Adrenal gland (tissue), 5 donors: Measurements from ENCODE around the gene ATP2C1.

Experiments
- POLR2A ChIP-seq, 2 donors: fragments of 450-650 bp; IDR thresholded peaks; one replicate each; pipeline ENCODE4 v1.6.1; 2017; ENCODE audit warnings: antibody characterized with exemption in 2 of 2, mild to moderate bottlenecking in 2 of 2, moderate library complexity in 1 of 2
- TF ChIP-seq, protein P1 (sequence below), 6 experiments: fragments of 450-650 bp in 4 of 6; fragments of 200-600 bp in 2 of 6; sonication (generic) in 1 of 6; IDR thresholded peaks; 1 replicate in 5 of 6; 2 replicates in 1 of 6; pipeline versions ENCODE4 v1.5.1 to v1.8.0; 2016 to 2021; ENCODE audit warnings: antibody characterized with exemption in 6 of 6, mild to moderate bottlenecking in 2 of 6, moderate library complexity in 1 of 6
- donor health status: DM: no; HTN: no; CAD: no.

DNA sequence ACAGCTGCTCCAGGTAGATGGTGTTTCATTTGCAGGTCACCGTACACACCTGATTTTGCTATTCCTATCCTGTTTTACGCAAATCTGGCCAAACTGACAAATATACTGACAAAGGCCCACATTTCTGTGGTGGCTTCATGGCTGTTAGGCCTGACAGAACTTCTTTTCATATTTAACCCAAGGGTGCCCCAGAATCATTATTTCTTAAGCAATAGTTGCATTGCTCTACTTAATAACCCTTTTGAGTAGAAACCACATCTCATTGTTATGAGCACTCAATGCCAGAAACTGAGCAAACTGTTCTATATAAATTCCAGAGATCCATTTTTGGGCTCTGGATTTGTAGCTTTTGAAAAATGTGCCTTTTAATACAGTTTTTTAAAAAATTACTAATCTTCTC is 113.4 kb downstream of the ATP2C1 start:
- TF ChIP-seq, protein P1, sequence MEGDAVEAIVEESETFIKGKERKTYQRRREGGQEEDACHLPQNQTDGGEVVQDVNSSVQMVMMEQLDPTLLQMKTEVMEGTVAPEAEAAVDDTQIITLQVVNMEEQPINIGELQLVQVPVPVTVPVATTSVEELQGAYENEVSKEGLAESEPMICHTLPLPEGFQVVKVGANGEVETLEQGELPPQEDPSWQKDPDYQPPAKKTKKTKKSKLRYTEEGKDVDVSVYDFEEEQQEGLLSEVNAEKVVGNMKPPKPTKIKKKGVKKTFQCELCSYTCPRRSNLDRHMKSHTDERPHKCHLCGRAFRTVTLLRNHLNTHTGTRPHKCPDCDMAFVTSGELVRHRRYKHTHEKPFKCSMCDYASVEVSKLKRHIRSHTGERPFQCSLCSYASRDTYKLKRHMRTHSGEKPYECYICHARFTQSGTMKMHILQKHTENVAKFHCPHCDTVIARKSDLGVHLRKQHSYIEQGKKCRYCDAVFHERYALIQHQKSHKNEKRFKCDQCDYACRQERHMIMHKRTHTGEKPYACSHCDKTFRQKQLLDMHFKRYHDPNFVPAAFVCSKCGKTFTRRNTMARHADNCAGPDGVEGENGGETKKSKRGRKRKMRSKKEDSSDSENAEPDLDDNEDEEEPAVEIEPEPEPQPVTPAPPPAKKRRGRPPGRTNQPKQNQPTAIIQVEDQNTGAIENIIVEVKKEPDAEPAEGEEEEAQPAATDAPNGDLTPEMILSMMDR (IDR thresholded peaks at IDR 0.05) = no peak
- no peak for TF ChIP-seq POLR2A (IDR thresholded peaks at IDR 0.05)
